ENCODE results near the gene TBX15. TPM values are rescaled to one million over a fixed set of nuclear protein-coding genes. Genes with fewer than 3 reads are reported as not detected.
"Not testable (repeated sequence)": the region's sequence is repeated elsewhere in the genome, so short reads cannot be mapped to it uniquely, and the experiment has no call there.

The TBX15 gene
- total RNA-seq, 4 donors from 2014 or later, result 1.1 to 5.4 (median 3.5) TPM

DNA sequence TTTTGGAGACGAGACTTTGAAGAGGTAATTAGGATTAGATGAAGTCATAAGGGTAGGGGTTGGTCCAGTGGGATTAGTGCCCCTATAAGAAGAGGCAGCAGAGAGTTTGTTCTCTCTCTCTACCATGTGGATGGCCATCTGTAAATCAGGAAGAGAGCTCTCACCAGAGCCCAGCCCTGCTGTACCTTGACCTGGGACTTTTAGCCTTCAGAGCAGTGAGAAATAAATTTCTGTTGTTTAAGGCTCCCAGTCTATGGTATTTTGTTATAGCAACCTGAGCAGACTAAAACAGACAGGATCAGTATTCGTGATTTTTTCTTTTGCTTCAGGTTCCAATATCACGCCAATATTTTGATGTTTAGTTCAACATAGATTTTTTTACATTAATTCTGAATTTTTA lies 30.0 kb downstream of the TBX15 start:
- intact Hi-C loops (cut with DNase I), result no loop called here
- no peaks in the 10 kb centered on the region for H3K27me3 ChIP-seq
- H3K36me3 ChIP-seq, result no peaks in the 10 kb centered on the region
- TF ChIP-seq, protein P1, sequence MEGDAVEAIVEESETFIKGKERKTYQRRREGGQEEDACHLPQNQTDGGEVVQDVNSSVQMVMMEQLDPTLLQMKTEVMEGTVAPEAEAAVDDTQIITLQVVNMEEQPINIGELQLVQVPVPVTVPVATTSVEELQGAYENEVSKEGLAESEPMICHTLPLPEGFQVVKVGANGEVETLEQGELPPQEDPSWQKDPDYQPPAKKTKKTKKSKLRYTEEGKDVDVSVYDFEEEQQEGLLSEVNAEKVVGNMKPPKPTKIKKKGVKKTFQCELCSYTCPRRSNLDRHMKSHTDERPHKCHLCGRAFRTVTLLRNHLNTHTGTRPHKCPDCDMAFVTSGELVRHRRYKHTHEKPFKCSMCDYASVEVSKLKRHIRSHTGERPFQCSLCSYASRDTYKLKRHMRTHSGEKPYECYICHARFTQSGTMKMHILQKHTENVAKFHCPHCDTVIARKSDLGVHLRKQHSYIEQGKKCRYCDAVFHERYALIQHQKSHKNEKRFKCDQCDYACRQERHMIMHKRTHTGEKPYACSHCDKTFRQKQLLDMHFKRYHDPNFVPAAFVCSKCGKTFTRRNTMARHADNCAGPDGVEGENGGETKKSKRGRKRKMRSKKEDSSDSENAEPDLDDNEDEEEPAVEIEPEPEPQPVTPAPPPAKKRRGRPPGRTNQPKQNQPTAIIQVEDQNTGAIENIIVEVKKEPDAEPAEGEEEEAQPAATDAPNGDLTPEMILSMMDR (IDR thresholded peaks at IDR 0.05), result no peak
- no peak for TF ChIP-seq POLR2A (IDR thresholded peaks at IDR 0.05)
- DNase-seq, result no peak
- 95 to 97% methylated on average over 3 of the region's 3 CpGs for WGBS, 2 donors
- no peaks in the 10 kb centered on the region for H3K9me3 ChIP-seq
- no peak overlapping the region for H3K27ac ChIP-seq
- no peaks in the 10 kb centered on the region for H3K4me1 ChIP-seq
- no peak overlapping the region for H3K4me3 ChIP-seq (replicated peaks in 1 of 3)

DNA sequence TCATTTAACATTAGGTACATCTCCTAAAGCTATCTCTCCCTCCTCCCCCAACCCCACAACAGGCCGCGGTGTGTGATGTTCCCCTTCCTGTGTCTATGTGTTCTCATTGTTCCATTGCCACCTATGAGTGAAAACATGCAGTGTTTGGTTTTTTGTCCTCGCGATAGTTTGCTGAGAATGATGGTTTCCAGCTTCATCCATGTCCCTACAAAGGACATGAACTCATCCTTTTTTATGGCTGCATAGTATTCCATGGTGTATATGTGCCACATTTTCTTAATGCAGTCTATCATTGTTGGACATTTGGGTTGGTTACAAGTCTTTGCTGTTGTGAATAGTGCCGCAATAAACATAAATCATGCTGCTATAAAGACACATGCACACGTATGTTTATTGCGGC lies 30.6 kb downstream of the TBX15 start:
- H3K4me1 ChIP-seq; H3K9me3 ChIP-seq; H3K27ac ChIP-seq; intact Hi-C loops (cut with DNase I); H3K27me3 ChIP-seq; DNase-seq; H3K4me3 ChIP-seq (replicated peaks in 1 of 3); H3K36me3 ChIP-seq: not testable (repeated sequence)
- 98% methylated on average over 7 of the region's 7 CpGs for WGBS, 2 donors

DNA sequence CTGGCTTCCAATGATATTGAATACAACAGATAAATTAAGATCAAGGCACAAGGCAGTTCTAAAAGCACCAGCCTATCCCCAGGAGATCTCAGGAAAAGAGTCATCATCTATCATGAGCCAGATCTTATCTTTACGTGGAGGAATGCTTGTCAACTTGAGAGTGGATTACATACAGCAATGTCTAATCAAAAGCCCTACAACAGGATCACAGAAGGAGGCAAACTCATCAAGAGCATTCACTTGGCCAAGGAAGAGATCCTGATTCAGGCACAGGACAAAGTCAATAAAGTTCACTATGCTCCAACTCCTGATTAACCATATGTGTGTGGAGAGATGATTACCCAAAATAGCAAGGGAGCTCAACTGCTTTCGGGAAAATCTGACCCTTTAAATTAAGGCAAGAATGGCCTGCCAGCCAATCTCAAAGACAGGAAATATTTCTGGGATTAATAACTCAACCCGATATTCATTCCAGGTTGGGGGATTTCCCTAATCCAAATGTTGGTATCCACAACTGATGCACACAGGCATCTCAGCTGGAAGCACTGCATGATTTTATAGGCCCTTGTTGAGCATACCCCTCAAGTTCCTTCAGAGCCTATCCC lies 33.7 kb downstream of the TBX15 start:
- Histone ChIP-seq H3K4me3 (replicated peaks in 1 of 3) (no peak overlapping the region), H3K9me3 (no peaks in the 10 kb centered on the region), H3K4me1 (no peaks in the 10 kb centered on the region), H3K27ac (no peak overlapping the region), H3K27me3 (no peaks in the 10 kb centered on the region), H3K36me3 (no peaks in the 10 kb centered on the region)
- DNase-seq, result no peak
- no peak for TF ChIP-seq POLR2A (IDR thresholded peaks at IDR 0.05)
- TF ChIP-seq, protein P1 (IDR thresholded peaks at IDR 0.05), result no peak
- WGBS, 2 donors, result 77 to 79% methylated on average over 3 of the region's 3 CpGs
- intact Hi-C loops (cut with DNase I), result no loop called here

DNA sequence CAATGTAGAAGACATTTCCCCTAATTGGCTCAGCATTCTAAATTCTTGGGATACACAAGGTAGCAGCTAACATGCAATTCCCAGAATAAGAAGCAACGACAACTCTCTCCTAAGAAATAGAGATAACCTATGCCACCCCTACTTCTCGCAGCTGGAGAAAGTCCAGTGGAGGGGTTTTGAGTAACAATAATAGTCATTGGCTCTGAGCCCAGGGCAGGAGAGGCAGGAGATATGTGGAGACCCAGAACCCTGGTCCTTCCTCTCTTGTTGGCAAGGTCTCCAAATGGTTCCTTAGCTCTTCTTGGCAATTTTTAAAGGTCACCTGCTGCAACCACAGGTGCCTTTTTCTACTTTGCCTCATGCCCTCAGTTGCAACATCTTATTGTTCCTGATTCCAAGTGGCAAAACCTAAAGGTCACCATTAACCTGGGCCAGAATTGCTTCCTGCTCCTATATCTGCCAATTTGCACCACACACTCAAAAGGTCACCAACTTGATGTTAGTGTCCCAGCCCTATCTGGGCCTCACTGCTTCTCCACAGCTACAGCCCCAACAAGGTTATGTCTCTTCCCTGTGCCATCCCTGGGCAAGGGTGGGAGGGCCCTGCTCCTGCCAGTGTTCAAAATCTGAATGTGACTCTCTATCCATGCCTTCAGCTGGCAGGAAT lies 36.7 kb downstream of the TBX15 start:
- Histone ChIP-seq H3K9me3 (no peaks in the 10 kb centered on the region), H3K27me3 (no peaks in the 10 kb centered on the region), H3K4me1 (no peaks in the 10 kb centered on the region), H3K27ac (no peak overlapping the region), H3K4me3 (replicated peaks in 1 of 3) (no peak overlapping the region), H3K36me3 (no peaks in the 10 kb centered on the region)
- TF ChIP-seq POLR2A (IDR thresholded peaks at IDR 0.05), result no peak
- TF ChIP-seq, protein P1 (IDR thresholded peaks at IDR 0.05), result no peak
- intact Hi-C loops (cut with DNase I), result no loop called here
- no peak for DNase-seq
- whole genome bisulfite sequencing, 2 donors, result 81 to 91% methylated on average over 2 of the region's 2 CpGs

DNA sequence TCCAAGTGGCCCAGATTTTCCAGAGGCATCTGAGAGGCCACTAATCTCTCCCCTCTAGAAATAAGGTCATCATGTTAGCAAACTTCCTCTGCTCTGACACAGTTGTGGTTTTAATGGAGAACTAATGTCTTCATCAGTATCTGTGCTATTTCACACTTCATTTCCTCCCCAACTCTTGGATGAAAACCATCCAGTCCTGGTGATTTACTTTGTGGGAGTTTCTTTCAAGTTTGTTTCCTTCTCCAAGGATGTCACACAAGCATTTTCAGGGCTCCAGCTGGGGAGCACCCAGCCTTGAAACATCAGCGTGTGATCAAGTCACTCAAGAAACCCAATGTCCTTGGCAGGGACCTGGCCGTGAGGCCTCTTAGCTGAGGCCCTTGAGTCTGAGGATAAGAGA lies 38.8 kb downstream of the TBX15 start:
- Histone ChIP-seq H3K9me3 (no peaks in the 10 kb centered on the region), H3K36me3 (no peaks in the 10 kb centered on the region), H3K27me3 (no peaks in the 10 kb centered on the region), H3K4me3 (replicated peaks in 1 of 3) (no peak overlapping the region), H3K27ac (no peak overlapping the region), H3K4me1 (no peaks in the 10 kb centered on the region)
- 48 to 73% methylated on average over 2 of the region's 2 CpGs for WGBS, 2 donors
- no peak for DNase-seq
- no peak for TF ChIP-seq POLR2A (IDR thresholded peaks at IDR 0.05)
- TF ChIP-seq, protein P1 (IDR thresholded peaks at IDR 0.05), result no peak
- intact Hi-C loops (cut with DNase I), result no loop called here

All from thyroid gland (tissue), 4 donors.